ENCODE results near the gene MCF2L.

DNA sequence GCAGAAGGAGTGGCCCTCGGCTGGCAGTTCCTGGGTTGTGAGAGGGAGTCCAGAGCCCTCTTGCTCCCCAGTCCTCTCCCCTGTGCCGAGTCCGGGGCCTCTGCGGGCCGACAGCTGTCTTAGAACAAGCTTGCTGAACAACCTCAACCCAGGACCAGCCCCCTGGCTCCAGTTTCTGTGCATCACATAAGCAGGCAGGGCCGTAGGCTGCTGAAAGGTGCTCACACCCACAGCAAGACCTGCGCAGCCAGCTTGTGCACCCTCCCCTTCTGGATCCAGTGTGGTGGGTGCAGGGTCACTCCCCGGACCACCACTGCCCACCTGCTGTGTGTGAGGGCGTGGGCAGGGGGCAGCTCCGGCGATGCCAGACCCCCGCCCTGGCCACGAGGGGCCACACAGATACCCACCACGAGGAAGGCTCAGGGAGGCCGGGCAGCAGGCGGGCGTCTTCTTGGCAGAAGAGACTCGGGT is 111.4 kb downstream of the MCF2L start:
- no peak for TF ChIP-seq POLR2A (IDR thresholded peaks at IDR 0.05)
- TF ChIP-seq, protein P1, sequence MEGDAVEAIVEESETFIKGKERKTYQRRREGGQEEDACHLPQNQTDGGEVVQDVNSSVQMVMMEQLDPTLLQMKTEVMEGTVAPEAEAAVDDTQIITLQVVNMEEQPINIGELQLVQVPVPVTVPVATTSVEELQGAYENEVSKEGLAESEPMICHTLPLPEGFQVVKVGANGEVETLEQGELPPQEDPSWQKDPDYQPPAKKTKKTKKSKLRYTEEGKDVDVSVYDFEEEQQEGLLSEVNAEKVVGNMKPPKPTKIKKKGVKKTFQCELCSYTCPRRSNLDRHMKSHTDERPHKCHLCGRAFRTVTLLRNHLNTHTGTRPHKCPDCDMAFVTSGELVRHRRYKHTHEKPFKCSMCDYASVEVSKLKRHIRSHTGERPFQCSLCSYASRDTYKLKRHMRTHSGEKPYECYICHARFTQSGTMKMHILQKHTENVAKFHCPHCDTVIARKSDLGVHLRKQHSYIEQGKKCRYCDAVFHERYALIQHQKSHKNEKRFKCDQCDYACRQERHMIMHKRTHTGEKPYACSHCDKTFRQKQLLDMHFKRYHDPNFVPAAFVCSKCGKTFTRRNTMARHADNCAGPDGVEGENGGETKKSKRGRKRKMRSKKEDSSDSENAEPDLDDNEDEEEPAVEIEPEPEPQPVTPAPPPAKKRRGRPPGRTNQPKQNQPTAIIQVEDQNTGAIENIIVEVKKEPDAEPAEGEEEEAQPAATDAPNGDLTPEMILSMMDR (IDR thresholded peaks at IDR 0.05), result no peak

All from breast epithelium (tissue), 3 donors.